Smooth muscle cell (in vitro differentiated cells): Measurements from ENCODE around the gene ACOT12. TPM values are rescaled to one million over a fixed set of nuclear protein-coding genes. Genes with fewer than 3 reads are reported as not detected.

Experiments
- DNase-seq: peaks from one replicate; lab custom pipeline; 2025; ENCODE audit not compliant: unreplicated experiment; lab: John Stamatoyannopoulos, UW
- H2AFZ ChIP-seq: fragments of 200-600 bp; sonication (generic); 2 replicates; pipeline ENCODE4 v1.6.0; 2016; ENCODE audit warnings: antibody characterized with exemption, low read depth, mild to moderate bottlenecking
- H3F3A ChIP-seq: fragments of 200-600 bp; sonication (generic); 2 replicates; pipeline ENCODE4 v1.6.0; 2017; ENCODE audit warnings: antibody characterized with exemption, low read depth
- H3K27ac ChIP-seq: fragments of 200-600 bp; sonication (generic); 2 replicates; pipeline ENCODE4 v1.5.1; 2016; ENCODE audit warnings: low read depth, mild to moderate bottlenecking
- H3K27me3 ChIP-seq: fragments of 200-600 bp; sonication (generic); 2 replicates; pipeline ENCODE4 v1.6.1; 2016; ENCODE audit warnings: low read depth, mild to moderate bottlenecking
- H3K36me3 ChIP-seq: fragments of 200-600 bp; sonication (generic); 2 replicates; pipeline ENCODE4 v1.5.1; 2016; ENCODE audit warnings: low read depth
- H3K4me1 ChIP-seq: fragments of 200-600 bp; sonication (generic); 2 replicates; pipeline ENCODE4 v1.5.1; 2016; ENCODE audit warnings: low read depth
- H3K4me2 ChIP-seq: fragments of 200-600 bp; sonication (generic); 2 replicates; pipeline ENCODE4 v1.6.0; 2016; ENCODE audit warnings: mild to moderate bottlenecking
- H3K4me3 ChIP-seq: fragments of 200-600 bp; sonication (generic); 2 replicates; pipeline ENCODE4 v1.5.1; 2016; ENCODE audit warnings: mild to moderate bottlenecking
- H3K79me2 ChIP-seq: fragments of 200-600 bp; sonication (generic); 2 replicates; pipeline ENCODE4 v1.6.0; 2016; ENCODE audit warnings: low read depth, mild to moderate bottlenecking
- H3K9ac ChIP-seq: fragments of 200-600 bp; sonication (generic); 2 replicates; pipeline ENCODE4 v1.6.0; 2016; ENCODE audit warnings: low read depth
- H3K9me3 ChIP-seq: fragments of 200-600 bp; sonication (generic); replicated peaks from 2 replicates; pipeline ENCODE4 v1.5.1; 2016; ENCODE audit warnings: low read depth
- H4K20me1 ChIP-seq: fragments of 200-600 bp; sonication (generic); 2 replicates; pipeline ENCODE4 v1.6.0; 2016; ENCODE audit warnings: low read depth
- WGBS: methylation state at CpG from one replicate; pipeline ENCODE4 v1.1.7; 2016; ENCODE audit warnings: low lambda C conversion rate; 5-methylcytosine and 5-hydroxymethylcytosine counted together
- polyA plus RNA-seq: library from polyadenylated mRNA; unstranded; fragments of >200 nt; fragmentation: Nextera tagmentation; extraction: Ambion mirVana; gene quantifications from 2 replicates; pipeline ENCODE4 v1.2.1, GENCODE V29; 2016
- total RNA-seq: library from RNA; depleted of rRNA; stranded (reverse); fragments of >200 nt; gene quantifications from 2 replicates; pipeline ENCODE4 v1.2.3, GENCODE V29; 2014
- TF ChIP-seq, protein P1 (sequence below): fragments of 200-600 bp; sonication (generic); IDR thresholded peaks from 2 replicates; pipeline ENCODE4 v1.5.1; 2017; ENCODE audit warnings: borderline replicate concordance, mild to moderate bottlenecking, antibody characterized with exemption; ENCODE audit not compliant: insufficient read depth, poor library complexity, severe bottlenecking

ACOT12 gene
- total and polyA plus RNA-seq, 2 experiments from 2014 or later, result not detected

DNA sequence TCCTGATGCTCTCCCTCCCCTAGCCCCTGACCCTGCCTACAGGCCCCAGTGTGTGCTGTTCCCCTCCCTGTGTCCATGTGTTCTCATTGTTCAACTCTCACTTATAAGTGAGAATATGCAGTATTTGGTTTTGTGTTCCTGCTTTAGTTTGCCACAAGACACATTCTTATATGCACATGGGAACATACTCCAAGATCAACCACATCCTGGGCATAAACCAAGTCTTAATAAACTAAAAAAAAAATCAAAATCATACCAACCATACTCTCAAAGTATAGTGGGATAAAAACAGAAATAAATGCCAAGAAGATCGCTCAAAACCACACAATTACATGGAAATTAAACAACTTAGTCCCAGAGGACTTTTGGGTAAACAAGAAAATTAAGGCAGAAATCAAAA lies 103.8 kb downstream of the ACOT12 start:
- H3K9ac ChIP-seq, result no peak overlapping the region
- peaks cover 10% of the 10 kb centered on the region for H3K9me3 ChIP-seq
- H3K4me3 ChIP-seq, result no peak overlapping the region
- H3K79me2 ChIP-seq, result peaks cover 70% of the 10 kb centered on the region
- peaks cover 34% of the 10 kb centered on the region for H4K20me1 ChIP-seq
- H3K4me2 ChIP-seq, result no peak overlapping the region
- no peaks in the 10 kb centered on the region for H3K4me1 ChIP-seq
- H3K36me3 ChIP-seq, result no peaks in the 10 kb centered on the region
- TF ChIP-seq, protein P1, sequence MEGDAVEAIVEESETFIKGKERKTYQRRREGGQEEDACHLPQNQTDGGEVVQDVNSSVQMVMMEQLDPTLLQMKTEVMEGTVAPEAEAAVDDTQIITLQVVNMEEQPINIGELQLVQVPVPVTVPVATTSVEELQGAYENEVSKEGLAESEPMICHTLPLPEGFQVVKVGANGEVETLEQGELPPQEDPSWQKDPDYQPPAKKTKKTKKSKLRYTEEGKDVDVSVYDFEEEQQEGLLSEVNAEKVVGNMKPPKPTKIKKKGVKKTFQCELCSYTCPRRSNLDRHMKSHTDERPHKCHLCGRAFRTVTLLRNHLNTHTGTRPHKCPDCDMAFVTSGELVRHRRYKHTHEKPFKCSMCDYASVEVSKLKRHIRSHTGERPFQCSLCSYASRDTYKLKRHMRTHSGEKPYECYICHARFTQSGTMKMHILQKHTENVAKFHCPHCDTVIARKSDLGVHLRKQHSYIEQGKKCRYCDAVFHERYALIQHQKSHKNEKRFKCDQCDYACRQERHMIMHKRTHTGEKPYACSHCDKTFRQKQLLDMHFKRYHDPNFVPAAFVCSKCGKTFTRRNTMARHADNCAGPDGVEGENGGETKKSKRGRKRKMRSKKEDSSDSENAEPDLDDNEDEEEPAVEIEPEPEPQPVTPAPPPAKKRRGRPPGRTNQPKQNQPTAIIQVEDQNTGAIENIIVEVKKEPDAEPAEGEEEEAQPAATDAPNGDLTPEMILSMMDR, result no peak
- H3K27ac ChIP-seq, result no peak overlapping the region
- no peaks in the 10 kb centered on the region for H3F3A ChIP-seq
- no peak for DNase-seq
- WGBS, result 97% methylated on average over 1 of the region's 1 CpG
- H2AFZ ChIP-seq, result no peak overlapping the region
- no peaks in the 10 kb centered on the region for H3K27me3 ChIP-seq

DNA sequence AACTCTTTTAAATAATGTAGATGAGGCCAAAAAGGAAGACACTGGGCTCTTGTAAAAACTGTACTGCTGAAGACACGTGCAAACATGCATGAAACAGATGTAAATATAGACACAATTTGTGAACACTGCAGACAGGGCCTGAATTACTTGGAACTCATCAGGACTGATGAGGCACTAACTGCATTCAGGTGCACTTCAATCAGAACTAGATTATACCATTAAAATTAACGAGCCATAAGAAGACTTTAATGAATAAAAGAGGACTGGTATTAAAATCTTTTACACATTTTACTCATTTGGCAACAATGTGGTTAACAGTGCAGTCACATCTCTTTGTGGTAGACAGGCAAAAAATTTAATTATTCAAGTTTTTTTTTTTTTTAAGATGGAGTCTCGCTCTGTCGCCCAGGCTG lies 105.9 kb downstream of the ACOT12 start:
- Histone ChIP-seq H3K9me3 (no peaks in the 10 kb centered on the region), H3F3A (no peaks in the 10 kb centered on the region), H3K4me2 (no peak overlapping the region), H4K20me1 (peaks cover 37% of the 10 kb centered on the region), H3K9ac (no peak overlapping the region), H3K27ac (no peak overlapping the region), H2AFZ (no peak overlapping the region), H3K4me3 (no peak overlapping the region), H3K36me3 (no peaks in the 10 kb centered on the region), H3K79me2 (peaks cover 50% of the 10 kb centered on the region), H3K4me1 (no peaks in the 10 kb centered on the region), H3K27me3 (no peaks in the 10 kb centered on the region)
- no peak for DNase-seq
- TF ChIP-seq, protein P1, result no peak
- WGBS, result 95% methylated on average over 4 of the region's 4 CpGs

DNA sequence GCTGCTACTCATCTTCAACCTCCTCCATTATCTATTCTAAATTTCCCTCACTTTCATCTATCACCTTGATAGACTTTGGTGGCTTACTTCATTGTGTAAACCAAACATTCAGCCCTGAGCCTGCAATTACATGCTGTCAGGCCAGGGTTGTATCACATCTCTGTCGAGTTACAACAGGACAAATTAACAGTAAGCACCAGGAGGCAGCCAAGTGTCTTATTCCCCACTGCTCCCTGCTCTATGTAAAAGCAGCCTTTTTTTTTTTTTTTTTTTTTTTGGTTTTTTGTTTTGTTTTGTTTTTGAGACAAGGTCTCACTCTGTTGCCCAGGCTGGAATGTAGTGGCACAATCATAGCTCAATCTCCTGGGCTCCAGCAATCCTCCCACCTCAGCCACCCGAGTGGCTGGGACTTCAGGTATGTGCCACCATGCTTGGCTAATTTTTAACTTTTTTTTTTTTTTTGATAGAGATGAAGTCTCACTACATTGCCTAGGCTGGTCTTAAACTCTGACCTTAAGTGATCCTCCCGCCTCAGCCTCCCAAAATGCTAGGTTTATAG lies 107.8 kb downstream of the ACOT12 start:
- no peaks in the 10 kb centered on the region for H3K36me3 ChIP-seq
- peaks cover 26% of the 10 kb centered on the region for H4K20me1 ChIP-seq
- no peaks in the 10 kb centered on the region for H3K4me1 ChIP-seq
- no peak for DNase-seq
- no peak overlapping the region for H3K27ac ChIP-seq
- no peak overlapping the region for H2AFZ ChIP-seq
- 85% methylated on average over 3 of the region's 3 CpGs for WGBS
- H3K9ac ChIP-seq, result no peak overlapping the region
- H3K4me3 ChIP-seq, result no peak overlapping the region
- TF ChIP-seq, protein P1, result no peak
- H3K9me3 ChIP-seq, result no peaks in the 10 kb centered on the region
- H3K4me2 ChIP-seq, result no peak overlapping the region
- H3K79me2 ChIP-seq, result peaks cover 32% of the 10 kb centered on the region
- no peaks in the 10 kb centered on the region for H3K27me3 ChIP-seq
- H3F3A ChIP-seq, result no peaks in the 10 kb centered on the region

DNA sequence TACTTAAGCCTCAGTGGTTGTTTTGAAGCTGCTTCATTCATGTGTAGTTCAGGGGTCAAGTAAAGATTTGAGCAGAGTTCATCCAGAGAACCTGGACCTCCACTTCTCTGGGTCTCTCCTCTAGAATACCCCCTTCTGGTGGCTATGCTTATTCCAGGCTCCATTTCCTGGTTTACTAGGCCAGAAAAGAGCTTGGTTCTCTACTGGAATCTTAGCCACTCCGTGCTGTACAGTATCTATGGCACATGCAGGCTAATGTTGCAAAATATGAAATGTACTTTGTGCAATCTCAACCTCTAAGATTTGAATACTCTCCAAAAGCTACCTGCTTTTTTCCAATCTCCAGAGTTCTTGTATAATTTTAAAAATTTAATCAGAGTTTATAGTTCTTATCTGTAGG lies 110.0 kb downstream of the ACOT12 start:
- Histone ChIP-seq H3K27me3 (no peaks in the 10 kb centered on the region), H2AFZ (no peak overlapping the region), H3K9ac (no peak overlapping the region), H3K4me3 (no peak overlapping the region), H3K4me1 (no peaks in the 10 kb centered on the region), H3K4me2 (no peak overlapping the region), H3K79me2 (peaks cover 11% of the 10 kb centered on the region), H3K27ac (no peak overlapping the region), H3K9me3 (no peaks in the 10 kb centered on the region), H3F3A (no peaks in the 10 kb centered on the region), H4K20me1 (peaks cover 7% of the 10 kb centered on the region), H3K36me3 (no peaks in the 10 kb centered on the region)
- DNase-seq, result no peak
- TF ChIP-seq, protein P1, result no peak
- 96% methylated on average over 1 of the region's 1 CpG for WGBS
